Osteoblast (primary cell): ENCODE data around the gene SLC26A6. TPM values are rescaled to one million over a fixed set of nuclear protein-coding genes. Genes with fewer than 3 reads are reported as not detected.

ENCODE experiments used
- DNase-seq: peaks from one replicate; pipeline ENCODE4 v3.0.0; 2011; ENCODE audit warnings: low spot score, mixed read lengths; ENCODE audit not compliant: insufficient read length; ENCODE audit errors: missing footprints
- H2AFZ ChIP-seq: 2 replicates; pipeline ENCODE4 v1.6.0; 2011; ENCODE audit warnings: mild to moderate bottlenecking, low read length
- H3K27ac ChIP-seq: 2 replicates; pipeline ENCODE4 v1.5.1; 2011; ENCODE audit warnings: mild to moderate bottlenecking, low read depth, low read length, moderate library complexity
- H3K27me3 ChIP-seq: 2 replicates; pipeline ENCODE4 v1.6.0; 2012; ENCODE audit warnings: mild to moderate bottlenecking, control low read depth, inconsistent platforms, low read length, moderate library complexity; ENCODE audit not compliant: insufficient read depth
- H3K36me3 ChIP-seq: 2 replicates; pipeline ENCODE4 v1.5.1; 2011; ENCODE audit warnings: mild to moderate bottlenecking, low read length, control low read depth, moderate library complexity; ENCODE audit not compliant: insufficient read depth
- H3K4me1 ChIP-seq: 2 replicates; pipeline ENCODE4 v1.5.1; 2011; ENCODE audit warnings: mild to moderate bottlenecking, low read length, control low read depth, moderate library complexity; ENCODE audit not compliant: insufficient read depth
- H3K4me2 ChIP-seq: 2 replicates; pipeline ENCODE4 v1.6.0; 2011; ENCODE audit warnings: mild to moderate bottlenecking, low read length; ENCODE audit not compliant: insufficient read depth
- H3K4me3 ChIP-seq: fragments of 200-600 bp; sonication (generic); 3 replicates; pipeline ENCODE4 v1.5.1; 2012; ENCODE audit warnings: mild to moderate bottlenecking, low read length, inconsistent platforms; ENCODE audit not compliant: insufficient read depth
- H3K79me2 ChIP-seq: 2 replicates; pipeline ENCODE4 v1.6.0; 2012; ENCODE audit warnings: mild to moderate bottlenecking, low read length, control low read depth, inconsistent platforms; ENCODE audit not compliant: insufficient read depth
- H3K9me3 ChIP-seq: 2 replicates; pipeline ENCODE4 v1.5.1; 2011; ENCODE audit warnings: low read depth, low read length, control low read depth
- H4K20me1 ChIP-seq: 2 replicates; pipeline ENCODE4 v1.6.0; 2012; ENCODE audit warnings: mild to moderate bottlenecking, low read length, control low read depth; ENCODE audit not compliant: insufficient read depth
- CTCF ChIP-seq: IDR thresholded peaks from 2 replicates; pipeline ENCODE4 v1.5.1; 2011; ENCODE audit warnings: mild to moderate bottlenecking, low read depth, low read length, moderate library complexity; ENCODE audit errors: extremely low read depth
- total RNA-seq: library from RNA; depleted of rRNA; stranded (reverse); fragments of >200 nt; gene quantifications from 2 replicates; pipeline ENCODE4 v1.2.3, GENCODE V29; 2012

SLC26A6 gene
- total RNA-seq, 1 donor, result 30.8 TPM

- no peaks in the 10 kb centered on the region for H3K27me3 ChIP-seq
- H3K4me2 ChIP-seq, result no peak overlapping the region
- H3K36me3 ChIP-seq, result peaks cover 39% of the 10 kb centered on the region
- H4K20me1 ChIP-seq, result peaks cover 7% of the 10 kb centered on the region
- H3K27ac ChIP-seq, result no peak overlapping the region
- peaks cover 25% of the 10 kb centered on the region for H3K4me1 ChIP-seq
- H3K9me3 ChIP-seq, result no peaks in the 10 kb centered on the region
- no peak overlapping the region for H3K4me3 ChIP-seq
- DNase-seq, result peak; percentile 77
- H3K79me2 ChIP-seq, result peaks cover 24% of the 10 kb centered on the region
- no peak overlapping the region for H2AFZ ChIP-seq
- no peak for TF ChIP-seq CTCF
These were observed 46.8 kb upstream of the SLC26A6 start for GRCh38 chr3:48681974-48682610.

GRCh38 chr3:48681541-48681880 lies 46.2 kb upstream of the SLC26A6 start:
- peaks cover 25% of the 10 kb centered on the region for H3K4me1 ChIP-seq
- peaks cover 39% of the 10 kb centered on the region for H3K36me3 ChIP-seq
- peaks cover 7% of the 10 kb centered on the region for H4K20me1 ChIP-seq
- no peaks in the 10 kb centered on the region for H3K9me3 ChIP-seq
- no peak overlapping the region for H3K27ac ChIP-seq
- H3K4me3 ChIP-seq, result no peak overlapping the region
- DNase-seq, result peak; percentile 66
- no peak overlapping the region for H2AFZ ChIP-seq
- H3K27me3 ChIP-seq, result no peaks in the 10 kb centered on the region
- H3K4me2 ChIP-seq, result no peak overlapping the region
- no peak for TF ChIP-seq CTCF
- H3K79me2 ChIP-seq, result peaks cover 24% of the 10 kb centered on the region

GRCh38 chr3:48680811-48681540 lies 45.7 kb upstream of the SLC26A6 start:
- no peak overlapping the region for H3K4me2 ChIP-seq

More at GRCh38 chr3:48680811-48681540, 45.7 kb upstream of the SLC26A6 start:
- no peak overlapping the region for H3K4me3 ChIP-seq
- H3K27me3 ChIP-seq, result no peaks in the 10 kb centered on the region
- peaks cover 25% of the 10 kb centered on the region for H3K4me1 ChIP-seq
- H3K27ac ChIP-seq, result no peak overlapping the region
- no peaks in the 10 kb centered on the region for H3K9me3 ChIP-seq
- peaks cover 7% of the 10 kb centered on the region for H4K20me1 ChIP-seq
- TF ChIP-seq CTCF, result no peak
- H3K79me2 ChIP-seq, result peaks cover 24% of the 10 kb centered on the region
- no peak overlapping the region for H2AFZ ChIP-seq
- H3K36me3 ChIP-seq, result peaks cover 39% of the 10 kb centered on the region
- peak; percentile 73 for DNase-seq
